Sigmoid colon (tissue), 7 donors: ENCODE results near the gene NOL12. TPM values are rescaled to one million over a fixed set of nuclear protein-coding genes. Genes with fewer than 3 reads are reported as not detected.

Experiments
- DNase-seq: peaks from one replicate; pipeline ENCODE4 v3.0.0-alpha.2; 2019
- H3K27ac ChIP-seq, 4 donors: fragments of 200-600 bp; sonication (generic); one replicate each; pipeline ENCODE4 v1.5.1; 2016 to 2019; ENCODE audit warnings: mild to moderate bottlenecking in 1 of 4
- H3K27me3 ChIP-seq, 3 donors: fragments of 200-600 bp; sonication (generic); one replicate each; pipeline ENCODE4 v1.5.1; 2019; ENCODE audit warnings: mild to moderate bottlenecking in 1 of 3
- H3K36me3 ChIP-seq, 4 donors: fragments of 200-600 bp; sonication (generic); one replicate each; pipeline ENCODE4 v1.5.1; 2016 to 2019
- H3K4me1 ChIP-seq, 4 donors: fragments of 200-600 bp; sonication (generic); one replicate each; pipeline ENCODE4 v1.5.1; 2017 to 2019
- H3K4me3 ChIP-seq, 4 donors: fragments of 200-600 bp; sonication (generic); one replicate each; pipeline ENCODE4 v1.5.1; 2017 to 2019; ENCODE audit warnings: mild to moderate bottlenecking in 2 of 4, moderate library complexity in 1 of 4
- H3K9me3 ChIP-seq, 4 donors: fragments of 200-600 bp in 3 of 4; sonication (generic) in 3 of 4; one replicate each; pipeline versions ENCODE4 v1.5.1 to v1.6.1; 2013 to 2019
- CTCF ChIP-seq, 4 experiments: fragments of 450-650 bp in 3 of 4; fragments of 200-600 bp in 1 of 4; IDR thresholded peaks; one replicate each; pipeline ENCODE4 v1.5.1; 2016 to 2019; ENCODE audit warnings: antibody characterized with exemption in 4 of 4, mild to moderate bottlenecking in 3 of 4, moderate library complexity in 2 of 4
- EP300 ChIP-seq, 4 donors: sonication (generic); formaldehyde crosslinking; IDR thresholded peaks; one replicate each; pipeline ENCODE4 v1.6.1; 2017; ENCODE audit warnings: antibody characterized with exemption in 4 of 4
- POLR2A ChIP-seq, 2 donors: fragments of 450-650 bp; IDR thresholded peaks; one replicate each; pipeline ENCODE4 v1.6.1; 2016; ENCODE audit warnings: antibody characterized with exemption in 2 of 2, mild to moderate bottlenecking in 2 of 2, moderate library complexity in 2 of 2
- POLR2AphosphoS5 ChIP-seq, 4 donors: sonication (generic); formaldehyde crosslinking; IDR thresholded peaks; one replicate each; pipeline ENCODE4 v1.6.1; 2017; ENCODE audit warnings: antibody characterized with exemption in 4 of 4
- WGBS, 2 donors: extraction: QIAGEN DNeasy Blood & Tissue Kit; methylation state at CpG; one replicate each; pipeline ENCODE4 v1.1.7; 2013; 5-methylcytosine and 5-hydroxymethylcytosine counted together
- intact Hi-C: fragments of 100-400 bp; cut with DNase I; formaldehyde crosslinking; loops from one replicate; pipeline ENCODE4 v1.15.1; 2023
- polyA plus RNA-seq, 3 donors: library from polyadenylated mRNA; stranded (reverse); fragments of 200-250 nt; gene quantifications; one replicate each; pipeline ENCODE4 v1.2.3, GENCODE V29; 2013
- total RNA-seq, 4 donors: library from RNA; depleted of rRNA; stranded (reverse); fragments of >200 nt; gene quantifications; one replicate each; pipeline ENCODE4 v1.1.0, GENCODE V29; 2016
- donor health status: healthy with polysubstance abuse.
- donor health status: Bipolar disorder and iron deficiency.
- donor health status: healthy.

The NOL12 gene
- total and polyA plus RNA-seq, 7 donors = 10.7 to 41.4 (median 28.2) TPM

GRCh38 chr22:37701141-37701786 lies 15.1 kb downstream of the NOL12 start:
- WGBS, 2 donors = 61 to 63% methylated on average over 8 of the region's 8 CpGs
- TF ChIP-seq EP300 (IDR thresholded peaks at IDR 0.05) (no peak), POLR2AphosphoS5 (IDR thresholded peaks at IDR 0.05) (no peak), CTCF (IDR thresholded peaks at IDR 0.05) (no peak), POLR2A (IDR thresholded peaks at IDR 0.05) (no peak)
- DNase-seq = no peak
- no peaks in the 10 kb centered on the region for H3K9me3 ChIP-seq
- H3K27ac ChIP-seq = no peak overlapping the region
- H3K27me3 ChIP-seq = no peaks in the 10 kb centered on the region
- H3K4me1 ChIP-seq = peaks cover 0 to 11% (median 9%) of the 10 kb centered on the region in 4 donors
- intact Hi-C loops = no loop called here
- no peaks in the 10 kb centered on the region for H3K36me3 ChIP-seq
- H3K4me3 ChIP-seq = no peak overlapping the region

GRCh38 chr22:37703906-37704305 lies 17.8 kb downstream of the NOL12 start:
- 82 to 90% methylated on average over 7 of the region's 7 CpGs for whole genome bisulfite sequencing, 2 donors
- intact Hi-C loops = no loop called here
- no peaks in the 10 kb centered on the region for H3K9me3 ChIP-seq

GRCh38 chr22:37704645-37705044 lies 18.5 kb downstream of the NOL12 start:
- H3K4me1 ChIP-seq = no peaks in the 10 kb centered on the region
- intact Hi-C loops = no loop called here
- DNase-seq = no peak
- no peak overlapping the region for H3K27ac ChIP-seq
- H3K4me3 ChIP-seq = no peak overlapping the region
- H3K9me3 ChIP-seq = no peaks in the 10 kb centered on the region
- H3K36me3 ChIP-seq = no peaks in the 10 kb centered on the region
- 81 to 88% methylated on average over 3 of the region's 3 CpGs for WGBS, 2 donors
- H3K27me3 ChIP-seq = no peaks in the 10 kb centered on the region
- TF ChIP-seq EP300 (IDR thresholded peaks at IDR 0.05) (no peak), POLR2AphosphoS5 (IDR thresholded peaks at IDR 0.05) (no peak), POLR2A (IDR thresholded peaks at IDR 0.05) (no peak), CTCF (IDR thresholded peaks at IDR 0.05) (no peak)

More at GRCh38 chr22:37703906-37704305, 17.8 kb downstream of the NOL12 start:
- Histone ChIP-seq H3K27ac (no peak overlapping the region), H3K36me3 (no peaks in the 10 kb centered on the region), H3K4me3 (no peak overlapping the region), H3K4me1 (no peaks in the 10 kb centered on the region), H3K27me3 (no peaks in the 10 kb centered on the region)
- DNase-seq = no peak
- TF ChIP-seq POLR2A (IDR thresholded peaks at IDR 0.05) = no peak
- TF ChIP-seq POLR2AphosphoS5 (IDR thresholded peaks at IDR 0.05) = no peak
- no peak for TF ChIP-seq CTCF (IDR thresholded peaks at IDR 0.05)
- no peak for TF ChIP-seq EP300 (IDR thresholded peaks at IDR 0.05)

GRCh38 chr22:37705205-37705604 lies 19.1 kb downstream of the NOL12 start:
- 96% methylated on average over 3 of the region's 3 CpGs for WGBS, 2 donors
- Histone ChIP-seq H3K4me1 (no peaks in the 10 kb centered on the region), H3K27me3 (no peaks in the 10 kb centered on the region), H3K36me3 (no peaks in the 10 kb centered on the region), H3K4me3 (no peak overlapping the region), H3K27ac (no peak overlapping the region), H3K9me3 (no peaks in the 10 kb centered on the region)
- TF ChIP-seq POLR2A (IDR thresholded peaks at IDR 0.05) (no peak), CTCF (IDR thresholded peaks at IDR 0.05) (no peak), EP300 (IDR thresholded peaks at IDR 0.05) (no peak), POLR2AphosphoS5 (IDR thresholded peaks at IDR 0.05) (no peak)
- intact Hi-C loops = no loop called here
- no peak for DNase-seq
